OCI-LY7 (cell line): Measurements from ENCODE around the gene CCDC126. TPM values are rescaled to one million over a fixed set of nuclear protein-coding genes. Genes with fewer than 3 reads are reported as not detected.
A peak's percentile ranks its signal among the peaks of the same experiment; 100 is the strongest.

Experiments used
- BruUV-seq: library from RNA; stranded (reverse); fragments of 400-500 nt; replicated peaks from 2 replicates; lab custom pipeline; 2021; lab: Mats Ljungman, UMichigan
- CTCF ChIA-PET: fragments of 300-600 bp; sonication (Branson Sonifier 250); formaldehyde crosslinking; loops from one replicate; lab custom pipeline; 2022; ENCODE audit warnings: antibody characterized with exemption; ENCODE audit not compliant: unreplicated experiment; lab: Charles Lee
- POLR2A ChIA-PET: fragments of 300-600 bp; sonication (Branson Sonifier 250); formaldehyde crosslinking; loops from one replicate; lab custom pipeline; 2022; ENCODE audit warnings: antibody characterized with exemption; lab: Charles Lee
- DNase-seq: peaks from one replicate; pipeline ENCODE4 v3.0.0-alpha.2; 2015; ENCODE audit warnings: low spot score
- H2AFZ ChIP-seq: fragments of 200-600 bp; sonication (generic), shearing (Covaris generic); 2 replicates; pipeline ENCODE4 v1.6.1; 2014; ENCODE audit warnings: mild to moderate bottlenecking, antibody characterized with exemption, low read length, moderate library complexity
- H3K27ac ChIP-seq: fragments of 200-600 bp; sonication (generic); 2 replicates; pipeline ENCODE4 v1.5.1; 2014; ENCODE audit warnings: mixed run types, low read depth, mild to moderate bottlenecking, moderate library complexity, low read length, inconsistent platforms; ENCODE audit not compliant: poor library complexity, severe bottlenecking
- H3K36me3 ChIP-seq: fragments of 200-600 bp; sonication (generic); 2 replicates; pipeline ENCODE4 v1.6.1; 2014; ENCODE audit warnings: mild to moderate bottlenecking, antibody characterized with exemption, low read length, moderate library complexity, mixed read lengths; ENCODE audit not compliant: insufficient read depth
- H3K4me1 ChIP-seq: fragments of 200-600 bp; sonication (generic); 2 replicates; pipeline ENCODE4 v1.5.1; 2014; ENCODE audit warnings: mild to moderate bottlenecking, low read length; ENCODE audit not compliant: insufficient read depth, poor library complexity, severe bottlenecking
- H3K4me2 ChIP-seq: fragments of 200-600 bp; sonication (generic); 2 replicates; pipeline ENCODE4 v1.6.1; 2014; ENCODE audit warnings: mild to moderate bottlenecking, low read length
- H3K4me3 ChIP-seq: fragments of 200-600 bp; sonication (generic); 2 replicates; pipeline ENCODE4 v1.5.1; 2014; ENCODE audit warnings: mild to moderate bottlenecking, low read depth, low read length; ENCODE audit not compliant: poor library complexity, severe bottlenecking
- H3K79me2 ChIP-seq: fragments of 200-600 bp; sonication (generic); 2 replicates; pipeline ENCODE4 v1.6.1; 2016; ENCODE audit warnings: low read depth, mild to moderate bottlenecking, low read length, moderate library complexity, mixed read lengths; ENCODE audit not compliant: insufficient read depth
- H3K9me2 ChIP-seq: fragments of 200-600 bp; sonication (generic); 2 replicates; pipeline ENCODE4 v1.6.1; 2016; ENCODE audit warnings: mild to moderate bottlenecking, low read length, mixed read lengths; ENCODE audit not compliant: insufficient read depth
- H3K9me3 ChIP-seq: fragments of 200-600 bp; sonication (generic); 2 replicates; pipeline ENCODE4 v1.6.1; 2014; ENCODE audit warnings: mild to moderate bottlenecking, mixed run types, low read length, mixed read lengths
- H4K20me1 ChIP-seq: fragments of 200-600 bp; sonication (generic); 2 replicates; pipeline ENCODE4 v1.6.1; 2014; ENCODE audit warnings: mild to moderate bottlenecking, antibody characterized with exemption, low read length, moderate library complexity, mixed read lengths; ENCODE audit not compliant: insufficient read depth
- CTCF ChIP-seq: fragments of 200-600 bp; sonication (generic); conservative IDR thresholded peaks from 2 replicates; pipeline ENCODE4 v1.5.1; 2014; ENCODE audit warnings: mild to moderate bottlenecking, antibody characterized with exemption, low read length, moderate library complexity, mixed read lengths
- EZH2phosphoT487 ChIP-seq: fragments of 200-600 bp; sonication (generic); IDR thresholded peaks from 2 replicates; pipeline ENCODE4 v1.6.1; 2018; ENCODE audit warnings: low read depth, borderline replicate concordance, mild to moderate bottlenecking, mixed run types, antibody characterized with exemption, low read length, moderate library complexity, mixed read lengths
- intact Hi-C: fragments of 100-400 bp; cut with micrococcal nuclease; formaldehyde crosslinking; loops from one replicate; pipeline ENCODE4 v1.10.0; 2022; ENCODE audit not compliant: unreplicated experiment
- total RNA-seq, 2 experiments: library from RNA; depleted of rRNA in 1 of 2; stranded (reverse); fragments of >200 nt in 1 of 2; shearing (Covaris generic) in 1 of 2; gene quantifications; 2 replicates each; pipeline ENCODE4 v1.2.3, GENCODE V29; 2014 to 2022

Gene CCDC126
- total RNA-seq, 2 experiments from 2014 or later = 9.6 to 14.2 TPM

GRCh38 chr7:23664122-23664521, 66.9 kb downstream of the CCDC126 start:
- Histone ChIP-seq H3K79me2 (no peaks in the 10 kb centered on the region), H3K9me2 (no peaks in the 10 kb centered on the region), H3K9me3 (0 out of 2 replicates have a peak, but pooled peaks cover 3% of the 10 kb centered on the region), H3K36me3 (no peaks in the 10 kb centered on the region), H4K20me1 (no peaks in the 10 kb centered on the region), H3K4me2 (no peak overlapping the region), H3K4me1 (no peaks in the 10 kb centered on the region), H2AFZ (no peak overlapping the region), H3K4me3 (no peak overlapping the region), H3K27ac (no peak overlapping the region)
- intact Hi-C loops = no loop called here
- ChIA-PET CTCF (no interaction called here), POLR2A (no interaction called here)
- TF ChIP-seq EZH2phosphoT487 = no peak
- no peak for TF ChIP-seq CTCF
- no TSS peak for BruUV-seq
- no peak for DNase-seq

GRCh38 chr7:23672033-23672432, 74.9 kb downstream of the CCDC126 start:
- Histone ChIP-seq H3K79me2 (no peaks in the 10 kb centered on the region), H3K4me3 (no peak overlapping the region), H3K27ac (no peak overlapping the region), H3K4me2 (no peak overlapping the region), H3K36me3 (no peaks in the 10 kb centered on the region), H3K9me2 (no peaks in the 10 kb centered on the region), H4K20me1 (no peaks in the 10 kb centered on the region), H3K9me3 (no peaks in the 10 kb centered on the region), H2AFZ (no peak overlapping the region), H3K4me1 (no peaks in the 10 kb centered on the region)
- intact Hi-C loops = no loop called here
- no peak for TF ChIP-seq EZH2phosphoT487
- no TSS peak for BruUV-seq
- POLR2A ChIA-PET = interaction anchor here (0.6 to 0.8 kb wide), 2 partner anchors 14 to 379 kb away, joined by 3 read pairs; no protein-coding TSS in a partner anchor
- CTCF ChIA-PET = no interaction called here
- DNase-seq = no peak

- POLR2A ChIA-PET = interaction anchor here (0.7 to 1.7 kb wide), 3 partner anchors 17 to 54 kb away, joined by 3 to 4 read pairs (median 3); no protein-coding TSS in a partner anchor
- peak within 1 kb of the TSS; percentile 27 for H3K27ac ChIP-seq
- CTCF ChIA-PET = no interaction called here
- no peaks in the 10 kb centered on the region for H3K9me3 ChIP-seq
- DNase-seq = peak; percentile 79
- TF ChIP-seq EZH2phosphoT487 (no peak), CTCF (peak; percentile 66)
- no peaks in the 10 kb centered on the region for H3K9me2 ChIP-seq
- H3K4me2 ChIP-seq = peak within 1 kb of the TSS; percentile 75
- H3K36me3 ChIP-seq = no peaks in the 10 kb centered on the region
- peaks cover 7% of the 10 kb centered on the region for H3K4me1 ChIP-seq
- peak within 1 kb of the TSS; percentile 68 for H2AFZ ChIP-seq
- H3K79me2 ChIP-seq = no peaks in the 10 kb centered on the region
- peak within 1 kb of the TSS; percentile 70 for H3K4me3 ChIP-seq
- H4K20me1 ChIP-seq = no peaks in the 10 kb centered on the region
- no TSS peak for BruUV-seq
- intact Hi-C loops = no loop called here
Measured at GRCh38 chr7:23679898-23680413, 82.8 kb downstream of the CCDC126 start, which contains the start of gene FAM221A. Gene FAM221A (plus strand): TSS chr7:23680199. CDS start chr7:23680219, 20 bp downstream.
